Measurements from ENCODE around the gene SPRR3. TPM values are rescaled to one million over a fixed set of nuclear protein-coding genes. Genes with fewer than 3 reads are reported as not detected.

SPRR3 gene
- total RNA-seq, 1 donor from 2014 or later, result not detected

DNA sequence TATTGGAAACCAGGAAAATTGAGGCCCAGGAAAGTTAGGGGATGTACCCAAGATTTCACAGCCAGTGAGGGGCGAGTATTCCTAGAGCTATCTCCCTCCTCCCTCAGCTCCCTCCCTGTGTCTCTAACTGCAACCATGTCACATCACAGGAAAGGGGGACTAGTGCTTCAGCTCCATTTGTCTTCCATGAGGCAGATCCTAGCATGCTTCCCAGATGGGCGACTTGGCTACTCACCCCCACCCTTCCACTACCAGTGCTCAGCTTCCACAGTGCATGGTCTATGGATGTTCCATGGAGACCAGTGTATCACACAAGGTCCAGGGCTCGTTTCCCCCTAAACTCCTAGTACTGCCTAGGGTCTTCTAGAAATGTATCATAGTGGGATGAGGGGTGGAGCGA is 35.7 kb upstream of the SPRR3 start:
- Histone ChIP-seq H3K4me1 (no peaks in the 10 kb centered on the region), H3K4me3 (no peak overlapping the region), H3K27me3 (no peaks in the 10 kb centered on the region), H3K9me3 (no peaks in the 10 kb centered on the region), H3K27ac (no peak overlapping the region), H3K36me3 (no peaks in the 10 kb centered on the region)
- ATAC-seq (no peak), DNase-seq (no peak)
- intact Hi-C loops (cut with DNase I), result no loop called here
- TF ChIP-seq, protein P1, sequence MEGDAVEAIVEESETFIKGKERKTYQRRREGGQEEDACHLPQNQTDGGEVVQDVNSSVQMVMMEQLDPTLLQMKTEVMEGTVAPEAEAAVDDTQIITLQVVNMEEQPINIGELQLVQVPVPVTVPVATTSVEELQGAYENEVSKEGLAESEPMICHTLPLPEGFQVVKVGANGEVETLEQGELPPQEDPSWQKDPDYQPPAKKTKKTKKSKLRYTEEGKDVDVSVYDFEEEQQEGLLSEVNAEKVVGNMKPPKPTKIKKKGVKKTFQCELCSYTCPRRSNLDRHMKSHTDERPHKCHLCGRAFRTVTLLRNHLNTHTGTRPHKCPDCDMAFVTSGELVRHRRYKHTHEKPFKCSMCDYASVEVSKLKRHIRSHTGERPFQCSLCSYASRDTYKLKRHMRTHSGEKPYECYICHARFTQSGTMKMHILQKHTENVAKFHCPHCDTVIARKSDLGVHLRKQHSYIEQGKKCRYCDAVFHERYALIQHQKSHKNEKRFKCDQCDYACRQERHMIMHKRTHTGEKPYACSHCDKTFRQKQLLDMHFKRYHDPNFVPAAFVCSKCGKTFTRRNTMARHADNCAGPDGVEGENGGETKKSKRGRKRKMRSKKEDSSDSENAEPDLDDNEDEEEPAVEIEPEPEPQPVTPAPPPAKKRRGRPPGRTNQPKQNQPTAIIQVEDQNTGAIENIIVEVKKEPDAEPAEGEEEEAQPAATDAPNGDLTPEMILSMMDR (IDR thresholded peaks at IDR 0.05), result no peak

DNA sequence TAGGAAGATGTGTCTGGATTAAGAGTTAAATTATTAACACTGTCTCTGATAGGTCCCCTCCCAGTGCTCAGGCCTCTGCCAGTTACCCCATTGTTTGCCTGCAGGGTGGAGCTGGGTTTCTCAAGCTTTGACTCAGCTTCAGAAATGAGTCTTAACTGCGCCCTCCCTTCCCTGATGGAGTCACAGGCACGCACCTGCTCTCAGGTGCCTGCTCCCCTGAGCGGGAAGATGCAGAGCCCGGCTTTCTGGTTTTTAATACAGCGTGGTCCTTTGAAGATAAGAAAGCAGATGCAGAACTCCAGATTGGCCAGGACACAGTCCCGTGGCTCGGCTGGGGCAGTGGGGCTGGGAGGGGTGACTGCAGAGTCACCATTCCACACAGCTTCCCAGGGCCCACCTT is 34.3 kb upstream of the SPRR3 start:
- Histone ChIP-seq H3K4me1 (no peaks in the 10 kb centered on the region), H3K27ac (no peak overlapping the region), H3K4me3 (no peak overlapping the region), H3K36me3 (no peaks in the 10 kb centered on the region), H3K27me3 (no peaks in the 10 kb centered on the region), H3K9me3 (no peaks in the 10 kb centered on the region)
- ATAC-seq (no peak), DNase-seq (no peak)
- intact Hi-C loops (cut with DNase I), result no loop called here
- TF ChIP-seq, protein P1 (IDR thresholded peaks at IDR 0.05), result no peak

GRCh38 chr1:152968248-152968647 is 33.3 kb upstream of the SPRR3 start:
- Histone ChIP-seq H3K36me3 (no peaks in the 10 kb centered on the region), H3K27ac (no peak overlapping the region), H3K4me3 (no peak overlapping the region), H3K4me1 (no peaks in the 10 kb centered on the region), H3K27me3 (no peaks in the 10 kb centered on the region), H3K9me3 (no peaks in the 10 kb centered on the region)
- ATAC-seq (no peak), DNase-seq (no peak)
- intact Hi-C loops (cut with DNase I), result no loop called here
- TF ChIP-seq, protein P1 (IDR thresholded peaks at IDR 0.05), result no peak

- Histone ChIP-seq H3K27ac (no peak overlapping the region), H3K4me1 (no peaks in the 10 kb centered on the region), H3K36me3 (no peaks in the 10 kb centered on the region), H3K27me3 (no peaks in the 10 kb centered on the region), H3K9me3 (no peaks in the 10 kb centered on the region), H3K4me3 (no peak overlapping the region)
- ATAC-seq (no peak), DNase-seq (no peak)
- intact Hi-C loops (cut with DNase I), result no loop called here
- TF ChIP-seq, protein P1 (IDR thresholded peaks at IDR 0.05), result no peak
Measured at GRCh38 chr1:152969036-152969435, 32.5 kb upstream of the SPRR3 start.

DNA sequence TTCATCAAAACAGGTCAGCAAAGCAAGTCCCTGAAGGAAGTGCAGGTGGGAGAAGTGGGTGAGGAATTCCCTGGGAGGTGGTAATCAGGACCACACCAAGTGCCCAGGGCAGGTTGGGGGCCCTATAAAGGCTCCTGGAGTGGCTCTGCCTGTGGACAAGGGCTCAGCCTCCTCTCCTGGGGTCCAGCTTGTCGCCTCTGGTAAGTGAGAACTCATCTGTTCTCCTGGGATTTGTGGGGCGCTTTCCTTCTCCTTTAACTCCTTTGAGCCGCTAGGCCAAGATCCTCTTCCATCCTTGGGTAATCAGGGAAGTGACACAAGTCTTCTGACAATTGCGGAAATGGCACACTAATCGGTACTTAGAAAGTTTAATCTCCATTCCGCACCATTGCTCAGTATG is 31.1 kb upstream of the SPRR3 start, which contains the start of gene SPRR4:
Gene SPRR4, plus strand, starts transcription at position 154 of the 400 bp plus-strand sequence. CDS start 1,243 bp downstream, outside the sequence.
- TF ChIP-seq, protein P1 (IDR thresholded peaks at IDR 0.05), result no peak
- DNase-seq (no peak), ATAC-seq (no peak)
- H3K9me3 ChIP-seq, result no peaks in the 10 kb centered on the region
- intact Hi-C loops (cut with DNase I), result no loop called here
- H3K4me1 ChIP-seq, result no peaks in the 10 kb centered on the region
- H3K4me3 ChIP-seq, result no peak within 1 kb of the TSS
- no peak within 1 kb of the TSS for H3K27ac ChIP-seq
- H3K27me3 ChIP-seq, result no peaks in the 10 kb centered on the region
- no peaks in the 10 kb centered on the region for H3K36me3 ChIP-seq

Measured in upper lobe of right lung (tissue), 1 donor.